Neural cell (in vitro differentiated cells): ENCODE data around the gene CIT. TPM values are rescaled to one million over a fixed set of nuclear protein-coding genes. Genes with fewer than 3 reads are reported as not detected.

Source experiments
- H2AFZ ChIP-seq: fragments of 200-600, 300-800 bp; sonication (generic), shearing (Covaris generic); 2 replicates; pipeline ENCODE4 v1.6.0; 2014; ENCODE audit warnings: low read depth, mild to moderate bottlenecking, antibody characterized with exemption, low read length, moderate library complexity
- H3F3A ChIP-seq: fragments of 200-600 bp; shearing (Covaris generic); 2 replicates; pipeline ENCODE4 v1.6.1; 2016; ENCODE audit warnings: mild to moderate bottlenecking, moderate library complexity, mixed read lengths, antibody characterized with exemption, low read length; ENCODE audit not compliant: insufficient read depth, poor library complexity, severe bottlenecking
- H3K27ac ChIP-seq: fragments of 200-600, 300-800 bp; sonication (generic), shearing (Covaris generic); 2 replicates; pipeline ENCODE4 v1.5.1; 2014; ENCODE audit warnings: mild to moderate bottlenecking, low read length, moderate library complexity
- H3K27me3 ChIP-seq: fragments of 300-800, 200-600 bp; sonication (generic), shearing (Covaris generic); 2 replicates; pipeline ENCODE4 v1.6.0; 2014; ENCODE audit warnings: mild to moderate bottlenecking, low read depth, low read length, moderate library complexity; ENCODE audit not compliant: insufficient read depth
- H3K36me3 ChIP-seq: fragments of 300-800, 200-600 bp; sonication (generic), shearing (Covaris generic); 2 replicates; pipeline ENCODE4 v1.5.1; 2014; ENCODE audit warnings: mild to moderate bottlenecking, antibody characterized with exemption, low read length, moderate library complexity; ENCODE audit not compliant: insufficient read depth
- H3K4me2 ChIP-seq: fragments of 300-800, 200-600 bp; sonication (generic), shearing (Covaris generic); 2 replicates; pipeline ENCODE4 v1.6.0; 2014; ENCODE audit warnings: mild to moderate bottlenecking, low read length
- H3K4me3 ChIP-seq: fragments of 300-800, 200-600 bp; sonication (generic), shearing (Covaris generic); 2 replicates; pipeline ENCODE4 v1.5.1; 2014; ENCODE audit warnings: mild to moderate bottlenecking, low read length, moderate library complexity
- H3K79me2 ChIP-seq: fragments of 200-600 bp; shearing (Covaris generic); replicated peaks from 2 replicates; pipeline ENCODE4 v1.6.0; 2014; ENCODE audit warnings: mild to moderate bottlenecking, low read length, moderate library complexity; ENCODE audit not compliant: insufficient read depth
- H3K9ac ChIP-seq: fragments of 300-800, 200-600 bp; sonication (generic), shearing (Covaris generic); 2 replicates; pipeline ENCODE4 v1.6.1; 2016; ENCODE audit warnings: mild to moderate bottlenecking, low read length, mixed read lengths
- H3K9me2 ChIP-seq: fragments of 200-600 bp; shearing (Covaris generic); 2 replicates; pipeline ENCODE4 v1.6.1; 2016; ENCODE audit warnings: mild to moderate bottlenecking, low read length, mixed read lengths; ENCODE audit not compliant: insufficient read depth
- H3K9me3 ChIP-seq: fragments of 200-600, 300-800 bp; sonication (generic), shearing (Covaris generic); 2 replicates; pipeline ENCODE4 v1.6.1; 2016; ENCODE audit warnings: mild to moderate bottlenecking, mixed run types, low read length, moderate library complexity, mixed read lengths
- H4K20me1 ChIP-seq: fragments of 200-600 bp; shearing (Covaris generic); 2 replicates; pipeline ENCODE4 v1.6.1; 2016; ENCODE audit warnings: mild to moderate bottlenecking, mixed run types; ENCODE audit not compliant: insufficient read depth
- EP300 ChIP-seq: fragments of 450-650 bp; conservative IDR thresholded peaks from 2 replicates; pipeline ENCODE4 v1.6.1; 2014; ENCODE audit warnings: antibody characterized with exemption, mild to moderate bottlenecking, moderate library complexity; ENCODE audit not compliant: poor library complexity, severe bottlenecking
- EZH2 ChIP-seq: fragments of 200-600, 300-800 bp; shearing (Covaris generic), sonication (generic); IDR thresholded peaks from 2 replicates; pipeline ENCODE4 v1.6.1; 2014; ENCODE audit warnings: antibody characterized with exemption, low read length, borderline replicate concordance, mild to moderate bottlenecking; ENCODE audit not compliant: insufficient read depth, poor library complexity, severe bottlenecking
- MXI1 ChIP-seq: fragments of 450-650 bp; conservative IDR thresholded peaks from 2 replicates; pipeline ENCODE4 v1.6.1; 2014; ENCODE audit warnings: antibody characterized with exemption, mild to moderate bottlenecking; ENCODE audit not compliant: poor library complexity, severe bottlenecking
- POLR2AphosphoS5 ChIP-seq: IDR thresholded peaks from 2 replicates; pipeline ENCODE4 v1.6.1; 2012
- RAD21 ChIP-seq: fragments of 450-650 bp; conservative IDR thresholded peaks from 2 replicates; pipeline ENCODE4 v1.6.1; 2014; ENCODE audit warnings: antibody characterized with exemption, mild to moderate bottlenecking, moderate library complexity
- SMC3 ChIP-seq: fragments of 450-650 bp; conservative IDR thresholded peaks from 2 replicates; pipeline ENCODE4 v1.6.1; 2014; ENCODE audit warnings: antibody characterized with exemption, mild to moderate bottlenecking, moderate library complexity; ENCODE audit not compliant: poor library complexity
- TAF1 ChIP-seq: IDR thresholded peaks from 2 replicates; pipeline ENCODE4 v1.6.1; 2012; ENCODE audit warnings: low read depth
- polyA plus RNA-seq: library from polyadenylated mRNA; depleted of rRNA; stranded (reverse); fragments of >200 nt; gene quantifications from 2 replicates; pipeline ENCODE4 v1.2.3, GENCODE V29; 2014
- TF ChIP-seq, protein P1 (sequence below): fragments of 450-650 bp; IDR thresholded peaks from 2 replicates; pipeline ENCODE4 v1.5.1; 2014; ENCODE audit warnings: antibody characterized with exemption, mild to moderate bottlenecking, moderate library complexity; ENCODE audit not compliant: poor library complexity, severe bottlenecking
- TF ChIP-seq, protein P2 (sequence below): IDR thresholded peaks from 2 replicates; pipeline ENCODE4 v1.6.1; 2012; ENCODE audit warnings: borderline replicate concordance

Gene CIT
- polyA plus RNA-seq, 1 donor from 2014 or later, result 3.3 TPM

DNA sequence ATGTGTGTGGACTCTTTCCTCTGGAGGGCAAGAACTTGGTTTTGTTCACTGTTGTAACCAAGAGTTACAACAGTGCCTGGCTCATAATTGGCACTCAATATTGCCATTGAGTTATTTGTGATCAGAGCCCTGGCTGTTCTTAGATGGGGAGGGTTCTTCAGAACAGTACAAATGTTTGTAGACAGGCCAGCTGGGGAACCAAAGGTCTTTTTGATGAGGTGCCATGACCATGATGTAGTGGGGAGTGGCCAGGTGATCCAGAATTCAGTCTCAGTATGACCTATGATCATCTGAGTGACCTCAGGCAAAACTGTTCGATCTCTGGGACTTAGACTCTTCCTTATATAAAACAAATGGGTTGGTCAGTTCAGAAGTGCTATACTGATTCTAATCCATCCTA is 212.5 kb downstream of the CIT start:
- Histone ChIP-seq H3K36me3 (no peaks in the 10 kb centered on the region), H3K79me2 (peaks cover 5% of the 10 kb centered on the region), H3K9me2 (no peaks in the 10 kb centered on the region), H3K9ac (no peak overlapping the region), H4K20me1 (no peaks in the 10 kb centered on the region), H3K4me2 (no peak overlapping the region), H3F3A (no peaks in the 10 kb centered on the region), H3K27me3 (no peaks in the 10 kb centered on the region), H3K4me3 (no peak overlapping the region), H3K9me3 (no peaks in the 10 kb centered on the region), H2AFZ (no peak overlapping the region), H3K27ac (no peak overlapping the region)
- TF ChIP-seq TAF1 (no peak), POLR2AphosphoS5 (no peak), RAD21 (no peak)
- TF ChIP-seq, protein P1, sequence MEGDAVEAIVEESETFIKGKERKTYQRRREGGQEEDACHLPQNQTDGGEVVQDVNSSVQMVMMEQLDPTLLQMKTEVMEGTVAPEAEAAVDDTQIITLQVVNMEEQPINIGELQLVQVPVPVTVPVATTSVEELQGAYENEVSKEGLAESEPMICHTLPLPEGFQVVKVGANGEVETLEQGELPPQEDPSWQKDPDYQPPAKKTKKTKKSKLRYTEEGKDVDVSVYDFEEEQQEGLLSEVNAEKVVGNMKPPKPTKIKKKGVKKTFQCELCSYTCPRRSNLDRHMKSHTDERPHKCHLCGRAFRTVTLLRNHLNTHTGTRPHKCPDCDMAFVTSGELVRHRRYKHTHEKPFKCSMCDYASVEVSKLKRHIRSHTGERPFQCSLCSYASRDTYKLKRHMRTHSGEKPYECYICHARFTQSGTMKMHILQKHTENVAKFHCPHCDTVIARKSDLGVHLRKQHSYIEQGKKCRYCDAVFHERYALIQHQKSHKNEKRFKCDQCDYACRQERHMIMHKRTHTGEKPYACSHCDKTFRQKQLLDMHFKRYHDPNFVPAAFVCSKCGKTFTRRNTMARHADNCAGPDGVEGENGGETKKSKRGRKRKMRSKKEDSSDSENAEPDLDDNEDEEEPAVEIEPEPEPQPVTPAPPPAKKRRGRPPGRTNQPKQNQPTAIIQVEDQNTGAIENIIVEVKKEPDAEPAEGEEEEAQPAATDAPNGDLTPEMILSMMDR, result no peak

DNA sequence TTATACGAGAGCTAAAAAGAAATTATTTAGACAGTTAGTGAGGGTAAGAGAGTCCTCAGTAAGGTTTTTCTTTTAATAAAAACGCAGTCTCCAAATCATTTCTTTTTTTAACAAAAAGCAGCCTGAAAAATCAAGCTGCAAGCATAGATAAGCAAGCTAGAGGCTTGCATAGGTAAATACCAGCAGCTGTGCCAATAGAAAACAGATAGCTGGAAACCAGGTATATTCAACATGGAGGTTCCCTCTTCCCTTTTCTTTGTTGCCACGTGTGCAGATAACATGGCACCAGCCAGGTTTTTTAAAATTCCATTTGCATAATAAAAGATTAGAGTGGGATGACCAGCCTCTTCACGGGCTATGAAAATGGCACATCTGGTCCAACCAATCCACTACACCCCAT is 215.2 kb downstream of the CIT start:
- Histone ChIP-seq H3K27ac (no peak overlapping the region), H3K27me3 (no peaks in the 10 kb centered on the region), H3K9ac (no peak overlapping the region), H2AFZ (no peak overlapping the region), H4K20me1 (no peaks in the 10 kb centered on the region), H3K4me3 (no peak overlapping the region), H3K36me3 (no peaks in the 10 kb centered on the region), H3K9me3 (no peaks in the 10 kb centered on the region), H3K9me2 (no peaks in the 10 kb centered on the region), H3K4me2 (no peak overlapping the region), H3K79me2 (no peaks in the 10 kb centered on the region), H3F3A (no peaks in the 10 kb centered on the region)
- TF ChIP-seq SMC3 (no peak), MXI1 (no peak), RAD21 (no peak), EP300 (no peak), EZH2 (no peak), TAF1 (no peak), POLR2AphosphoS5 (no peak)
- TF ChIP-seq, protein P1, result no peak
- TF ChIP-seq, protein P2, sequence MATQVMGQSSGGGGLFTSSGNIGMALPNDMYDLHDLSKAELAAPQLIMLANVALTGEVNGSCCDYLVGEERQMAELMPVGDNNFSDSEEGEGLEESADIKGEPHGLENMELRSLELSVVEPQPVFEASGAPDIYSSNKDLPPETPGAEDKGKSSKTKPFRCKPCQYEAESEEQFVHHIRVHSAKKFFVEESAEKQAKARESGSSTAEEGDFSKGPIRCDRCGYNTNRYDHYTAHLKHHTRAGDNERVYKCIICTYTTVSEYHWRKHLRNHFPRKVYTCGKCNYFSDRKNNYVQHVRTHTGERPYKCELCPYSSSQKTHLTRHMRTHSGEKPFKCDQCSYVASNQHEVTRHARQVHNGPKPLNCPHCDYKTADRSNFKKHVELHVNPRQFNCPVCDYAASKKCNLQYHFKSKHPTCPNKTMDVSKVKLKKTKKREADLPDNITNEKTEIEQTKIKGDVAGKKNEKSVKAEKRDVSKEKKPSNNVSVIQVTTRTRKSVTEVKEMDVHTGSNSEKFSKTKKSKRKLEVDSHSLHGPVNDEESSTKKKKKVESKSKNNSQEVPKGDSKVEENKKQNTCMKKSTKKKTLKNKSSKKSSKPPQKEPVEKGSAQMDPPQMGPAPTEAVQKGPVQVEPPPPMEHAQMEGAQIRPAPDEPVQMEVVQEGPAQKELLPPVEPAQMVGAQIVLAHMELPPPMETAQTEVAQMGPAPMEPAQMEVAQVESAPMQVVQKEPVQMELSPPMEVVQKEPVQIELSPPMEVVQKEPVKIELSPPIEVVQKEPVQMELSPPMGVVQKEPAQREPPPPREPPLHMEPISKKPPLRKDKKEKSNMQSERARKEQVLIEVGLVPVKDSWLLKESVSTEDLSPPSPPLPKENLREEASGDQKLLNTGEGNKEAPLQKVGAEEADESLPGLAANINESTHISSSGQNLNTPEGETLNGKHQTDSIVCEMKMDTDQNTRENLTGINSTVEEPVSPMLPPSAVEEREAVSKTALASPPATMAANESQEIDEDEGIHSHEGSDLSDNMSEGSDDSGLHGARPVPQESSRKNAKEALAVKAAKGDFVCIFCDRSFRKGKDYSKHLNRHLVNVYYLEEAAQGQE, result no peak
